ENCODE measurements around the gene KLK3. TPM values are rescaled to one million over a fixed set of nuclear protein-coding genes. Genes with fewer than 3 reads are reported as not detected.

KLK3 gene
- total and polyA plus RNA-seq, 2 of the 8 experiments (the other 6 are each of a cell fraction or from before 2014, with no cell fraction given): 0.08 TPM; not detected in 1

- H3K27ac ChIP-seq (ENCODE audit: low read depth, low read length): no peak overlapping the region
- no peak overlapping the region for H3K4me3 ChIP-seq (ENCODE audit: extremely low read depth in 1 of 4, insufficient read depth in 2 of 4, low read depth in 3 of 4, low read length in 4 of 4)
- H3K79me1 ChIP-seq (ENCODE audit: low read depth, low read length): no peaks in the 10 kb centered on the region
- no peak overlapping the region for H3K4ac ChIP-seq (replicated peaks; ENCODE audit: insufficient read length, low read depth, low read length)
- H2AFZ ChIP-seq (ENCODE audit: low read length): no peak overlapping the region
- no peak overlapping the region for H3K4me2 ChIP-seq (ENCODE audit: insufficient read depth in 1 of 2, low read depth in 2 of 2, low read length in 2 of 2)
- H2BK5ac ChIP-seq (ENCODE audit: low read depth, low read length): no peak overlapping the region
- H3K56ac ChIP-seq (replicated peaks; ENCODE audit: insufficient read length, low read depth, low read length): no peak overlapping the region
- no peak overlapping the region for H2BK12ac ChIP-seq (ENCODE audit: low read depth, low read length)
- no peak overlapping the region for H3K18ac ChIP-seq (ENCODE audit: extremely low read depth, low read length)
- no peak overlapping the region for H4K5ac ChIP-seq (ENCODE audit: insufficient read length, low read depth, low read length)
- peaks cover 0 to 2% of the 10 kb centered on the region in 2 experiments for H4K20me1 ChIP-seq (replicated peaks in 1 of 2; ENCODE audit: control insufficient read depth in 1 of 2, insufficient read depth in 2 of 2, low read length in 2 of 2)
- no peak overlapping the region for H2BK120ac ChIP-seq (replicated peaks; ENCODE audit: low read depth, low read length)
- TF ChIP-seq MAFK (IDR thresholded peaks at IDR 0.05; ENCODE audit: low read depth, low read length) (no peak), BACH1 (IDR thresholded peaks at IDR 0.05; ENCODE audit: low read length) (no peak), EZH2 (IDR thresholded peaks at IDR 0.05; ENCODE audit: low read depth, low read length, severe bottlenecking) (no peak), SP2 (IDR thresholded peaks at IDR 0.05; ENCODE audit: low read length) (no peak), SIN3A (conservative IDR thresholded peaks at IDR 0.05 in 1 of 2, IDR thresholded peaks at IDR 0.05 in 1 of 2; ENCODE audit: low read depth in 1 of 2, low read length in 2 of 2) (no peak), RBBP5 (IDR thresholded peaks at IDR 0.05; ENCODE audit: borderline replicate concordance, low read depth, low read length) (no peak), GABPA (IDR thresholded peaks at IDR 0.05; ENCODE audit: borderline replicate concordance, insufficient read depth, low read length) (no peak), KDM1A (IDR thresholded peaks at IDR 0.05; ENCODE audit: borderline replicate concordance, low read length) (no peak), KDM4A (IDR thresholded peaks at IDR 0.05; ENCODE audit: low read depth, low read length, severe bottlenecking) (no peak), TAF1 (IDR thresholded peaks at IDR 0.05; ENCODE audit: low read depth, low read length) (no peak)
- H3K23me2 ChIP-seq (ENCODE audit: low read depth, low read length): no peaks in the 10 kb centered on the region
- H2AK5ac ChIP-seq (ENCODE audit: low read depth, low read length): peak overlapping the region; percentile 10; the same call in 1 of the 2 replicates
- ChIA-PET POLR2A (ENCODE audit: partially characterized antibody) (no interaction called here), CTCF (ENCODE audit: partially characterized antibody) (interaction anchor here (1.1 kb wide), 1 partner anchor 13 kb away, joined by 3 read pairs; no protein-coding TSS in a partner anchor)
- H3K23ac ChIP-seq (ENCODE audit: insufficient read length): no peak overlapping the region
- H4K8ac ChIP-seq (ENCODE audit: extremely low read depth, insufficient read depth, low read length): no peak overlapping the region
- H3K4me1 ChIP-seq (replicated peaks in 1 of 4; ENCODE audit: control insufficient read depth in 3 of 4, insufficient read depth in 4 of 4, low read length in 3 of 4): no peaks in the 10 kb centered on the region
- H2BK15ac ChIP-seq (ENCODE audit: low read length): no peak overlapping the region
- H3K36me3 ChIP-seq (ENCODE audit: control insufficient read depth in 2 of 4, insufficient read depth in 4 of 4, low read length in 3 of 4): no peaks in the 10 kb centered on the region
- WGBS, 2 experiments (ENCODE audit: extremely low coverage in 1 of 2, insufficient coverage in 1 of 2, insufficient read length in 1 of 2, insufficient replicate concordance in 2 of 2, low coverage in 1 of 2, low lambda C conversion rate in 2 of 2, missing lambda C conversion rate in 1 of 2): 90% methylated on average over 6 of the region's 6 CpGs; no CpG with 5 or more reads in 1 of the 2 experiments
- DNase-seq (ENCODE audit: low read depth in 1 of 2, low spot score in 2 of 2) (no peak), FAIRE-seq (no peak)
- H2BK20ac ChIP-seq (ENCODE audit: low read length): no peak overlapping the region
- H3K27me3 ChIP-seq (replicated peaks in 1 of 4; ENCODE audit: control insufficient read depth in 3 of 4, extremely low read depth in 1 of 4, insufficient read depth in 3 of 4, low read length in 3 of 4): peaks cover 0 to 3% (median 1%) of the 10 kb centered on the region in 4 experiments; a peak in 1 of 7 replicates
- no peaks in the 10 kb centered on the region for H3K79me2 ChIP-seq (ENCODE audit: control insufficient read depth in 1 of 2, insufficient read depth in 2 of 2, low read length in 2 of 2)
- no peak overlapping the region for H3K9ac ChIP-seq (replicated peaks in 1 of 4; ENCODE audit: extremely low read depth in 1 of 4, low read depth in 3 of 4, low read length in 3 of 4)
- peaks cover 23 to 26% of the 10 kb centered on the region in 2 experiments for H3K9me3 ChIP-seq (ENCODE audit: insufficient read depth in 2 of 2, low read depth in 1 of 2, low read length in 1 of 2)
- H3K14ac ChIP-seq (ENCODE audit: insufficient read length): no peak overlapping the region
- H4K91ac ChIP-seq (replicated peaks; ENCODE audit: insufficient read length, low read length): peak overlapping the region; percentile 57
These were observed 42.0 kb downstream of the KLK3 start for GRCh38 chr19:50896591-50897190.

All from H1 (cell line).